A549 (cell line): Measurements from ENCODE around the gene ZBP1.

Source experiments
- BCL3 ChIP-seq: fragments of >200 bp; sonication (Bioruptor Twin); formaldehyde crosslinking; IDR thresholded peaks from 3 replicates; pipeline ENCODE4 v1.6.1; 2016
- CHD2 ChIP-seq: fragments of 150-350 bp; IDR thresholded peaks from 2 replicates; pipeline ENCODE4 v1.6.1; 2014; ENCODE audit warnings: low read length; ENCODE audit not compliant: partially characterized antibody
- CTCF ChIP-seq: fragments of >200 bp; sonication (Bioruptor Twin); formaldehyde crosslinking; IDR thresholded peaks from 3 replicates; pipeline ENCODE4 v1.5.1; 2016
- EP300 ChIP-seq, 2 experiments: fragments of >200 bp; sonication (Bioruptor Twin); formaldehyde crosslinking; IDR thresholded peaks; 2 replicates in 1 of 2; 3 replicates in 1 of 2; pipeline ENCODE4 v1.6.1; 2016 to 2017
- GATA3 ChIP-seq: IDR thresholded peaks from 2 replicates; pipeline ENCODE4 v1.6.1; 2012; ENCODE audit warnings: borderline replicate concordance
- KDM5A ChIP-seq: fragments of 200-600 bp; sonication (generic); IDR thresholded peaks from 2 replicates; pipeline ENCODE4 v1.6.1; 2016; ENCODE audit warnings: antibody characterized with exemption, mild to moderate bottlenecking
- MAX ChIP-seq: IDR thresholded peaks from 2 replicates; pipeline ENCODE4 v1.6.1; 2012
- MYC ChIP-seq: IDR thresholded peaks from 2 replicates; pipeline ENCODE4 v1.6.1; 2012; ENCODE audit warnings: mild to moderate bottlenecking, inconsistent platforms, low read length, improper control_type of control experiment, borderline replicate concordance
- POLR2A ChIP-seq: IDR thresholded peaks from 2 replicates; pipeline ENCODE4 v1.6.1; 2012; ENCODE audit warnings: mild to moderate bottlenecking, low read length
- REST ChIP-seq: fragments of 200-600 bp; sonication (generic); IDR thresholded peaks from 2 replicates; pipeline ENCODE4 v1.6.1; 2016; ENCODE audit warnings: antibody characterized with exemption, mild to moderate bottlenecking, moderate library complexity
- ZFP36 ChIP-seq: fragments of 450-650 bp; IDR thresholded peaks from 2 replicates; pipeline ENCODE4 v1.6.1; 2014; ENCODE audit warnings: borderline replicate concordance; ENCODE audit not compliant: partially characterized antibody

- TF ChIP-seq CTCF (no peak), POLR2A (no peak), KDM5A (no peak), REST (no peak), BCL3 (no peak), MAX (no peak), EP300 (IDR thresholded peaks at IDR 0.05) (no peak), GATA3 (no peak), MYC (no peak), ZFP36 (no peak), CHD2 (no peak)
Observed at GRCh38 chr20:57561356-57562279, 58.6 kb downstream of the ZBP1 start.
